Transverse colon (tissue), 4 donors: ENCODE measurements around the gene GPX4.
A peak's percentile ranks its signal among the peaks of the same experiment; 100 is the strongest.

ENCODE experiments used
- EP300 ChIP-seq: sonication (generic); formaldehyde crosslinking; IDR thresholded peaks from one replicate; pipeline ENCODE4 v1.6.1; 2017; ENCODE audit warnings: antibody characterized with exemption, low read depth
- POLR2A ChIP-seq: fragments of 450-650 bp; IDR thresholded peaks from one replicate; pipeline ENCODE4 v1.6.1; 2016; ENCODE audit warnings: antibody characterized with exemption, mild to moderate bottlenecking, moderate library complexity
- POLR2AphosphoS5 ChIP-seq, 3 donors: sonication (generic); formaldehyde crosslinking; IDR thresholded peaks; one replicate each; pipeline ENCODE4 v1.6.1; 2016; ENCODE audit warnings: antibody characterized with exemption in 3 of 3
- TF ChIP-seq, protein P1 (sequence below), 5 experiments: fragments of 200-600 bp in 3 of 5; fragments of 450-650 bp in 2 of 5; sonication (generic) in 3 of 5; IDR thresholded peaks; 1 replicate in 2 of 5; 2 replicates in 3 of 5; pipeline ENCODE4 v1.5.1; 2016 to 2017; ENCODE audit warnings: antibody characterized with exemption in 5 of 5, inconsistent platforms in 3 of 5, mild to moderate bottlenecking in 2 of 5, moderate library complexity in 1 of 5

- TF ChIP-seq, protein P1, sequence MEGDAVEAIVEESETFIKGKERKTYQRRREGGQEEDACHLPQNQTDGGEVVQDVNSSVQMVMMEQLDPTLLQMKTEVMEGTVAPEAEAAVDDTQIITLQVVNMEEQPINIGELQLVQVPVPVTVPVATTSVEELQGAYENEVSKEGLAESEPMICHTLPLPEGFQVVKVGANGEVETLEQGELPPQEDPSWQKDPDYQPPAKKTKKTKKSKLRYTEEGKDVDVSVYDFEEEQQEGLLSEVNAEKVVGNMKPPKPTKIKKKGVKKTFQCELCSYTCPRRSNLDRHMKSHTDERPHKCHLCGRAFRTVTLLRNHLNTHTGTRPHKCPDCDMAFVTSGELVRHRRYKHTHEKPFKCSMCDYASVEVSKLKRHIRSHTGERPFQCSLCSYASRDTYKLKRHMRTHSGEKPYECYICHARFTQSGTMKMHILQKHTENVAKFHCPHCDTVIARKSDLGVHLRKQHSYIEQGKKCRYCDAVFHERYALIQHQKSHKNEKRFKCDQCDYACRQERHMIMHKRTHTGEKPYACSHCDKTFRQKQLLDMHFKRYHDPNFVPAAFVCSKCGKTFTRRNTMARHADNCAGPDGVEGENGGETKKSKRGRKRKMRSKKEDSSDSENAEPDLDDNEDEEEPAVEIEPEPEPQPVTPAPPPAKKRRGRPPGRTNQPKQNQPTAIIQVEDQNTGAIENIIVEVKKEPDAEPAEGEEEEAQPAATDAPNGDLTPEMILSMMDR (IDR thresholded peaks at IDR 0.05) = no peak
- peak; percentile 39 for TF ChIP-seq POLR2A
- peak in 2 of 3 donors; percentile 55 to 68 for TF ChIP-seq POLR2AphosphoS5 (IDR thresholded peaks at IDR 0.05)
- no peak for TF ChIP-seq EP300
These were observed 38.1 kb upstream of the GPX4 start for GRCh38 chr19:1065606-1066109.
